ENCODE measurements around the gene TSKU.
"Not testable (repeated sequence)": the region's sequence is repeated elsewhere in the genome, so short reads cannot be mapped to it uniquely, and the experiment has no call there.

Gene TSKU

DNA sequence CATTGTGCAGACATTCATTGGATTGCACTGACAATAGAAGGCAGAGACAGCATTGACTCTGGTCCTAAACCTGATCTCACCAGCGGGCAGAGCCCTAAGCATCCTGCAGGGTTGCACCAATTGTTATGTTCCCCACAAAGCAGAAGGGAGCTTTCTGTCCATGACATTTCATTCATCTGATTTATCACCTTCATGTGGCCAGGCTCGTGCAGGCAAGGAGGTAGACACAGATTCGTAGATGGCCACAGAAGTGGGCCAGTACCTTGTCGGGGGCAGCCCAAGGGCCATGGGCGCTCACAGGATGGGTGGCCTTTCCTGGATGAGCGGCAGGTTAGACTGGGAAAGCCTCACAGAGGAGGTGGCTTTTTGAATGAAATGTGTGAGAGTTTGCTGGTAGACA lies 2.9 kb downstream of the TSKU start:
- no peak for DNase-seq (ENCODE audit: low spot score)
- TF ChIP-seq, protein P1, sequence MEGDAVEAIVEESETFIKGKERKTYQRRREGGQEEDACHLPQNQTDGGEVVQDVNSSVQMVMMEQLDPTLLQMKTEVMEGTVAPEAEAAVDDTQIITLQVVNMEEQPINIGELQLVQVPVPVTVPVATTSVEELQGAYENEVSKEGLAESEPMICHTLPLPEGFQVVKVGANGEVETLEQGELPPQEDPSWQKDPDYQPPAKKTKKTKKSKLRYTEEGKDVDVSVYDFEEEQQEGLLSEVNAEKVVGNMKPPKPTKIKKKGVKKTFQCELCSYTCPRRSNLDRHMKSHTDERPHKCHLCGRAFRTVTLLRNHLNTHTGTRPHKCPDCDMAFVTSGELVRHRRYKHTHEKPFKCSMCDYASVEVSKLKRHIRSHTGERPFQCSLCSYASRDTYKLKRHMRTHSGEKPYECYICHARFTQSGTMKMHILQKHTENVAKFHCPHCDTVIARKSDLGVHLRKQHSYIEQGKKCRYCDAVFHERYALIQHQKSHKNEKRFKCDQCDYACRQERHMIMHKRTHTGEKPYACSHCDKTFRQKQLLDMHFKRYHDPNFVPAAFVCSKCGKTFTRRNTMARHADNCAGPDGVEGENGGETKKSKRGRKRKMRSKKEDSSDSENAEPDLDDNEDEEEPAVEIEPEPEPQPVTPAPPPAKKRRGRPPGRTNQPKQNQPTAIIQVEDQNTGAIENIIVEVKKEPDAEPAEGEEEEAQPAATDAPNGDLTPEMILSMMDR (IDR thresholded peaks at IDR 0.05; ENCODE audit: extremely low read depth, missing control alignments): no peak

DNA sequence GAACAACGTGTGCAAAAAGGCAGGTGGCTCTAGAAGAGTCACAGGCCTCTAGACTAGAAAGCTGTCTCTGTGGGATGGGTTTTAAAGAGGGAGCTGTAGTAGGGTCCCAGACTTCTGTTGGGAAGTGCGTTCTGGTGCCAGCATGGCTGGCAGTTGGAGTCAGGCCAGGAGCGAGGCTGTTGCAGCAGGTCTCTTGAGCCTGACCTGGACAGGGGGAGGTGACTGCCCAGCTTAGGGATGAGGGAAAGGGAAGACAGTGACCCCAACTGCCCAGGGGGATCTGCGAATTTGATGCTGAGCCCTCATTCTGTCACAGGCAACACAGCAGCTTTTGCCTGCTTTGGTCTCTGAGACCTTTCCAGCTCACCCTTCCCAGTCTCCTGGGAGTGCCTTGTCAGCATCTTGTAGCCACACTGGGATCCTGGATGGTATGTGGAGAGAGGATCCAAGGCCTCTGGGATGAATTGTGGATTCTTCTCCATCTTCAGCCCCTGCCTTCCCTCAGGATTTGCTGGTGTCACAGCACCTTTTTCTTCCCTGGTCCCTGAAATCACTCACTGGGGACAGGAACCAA lies 3.4 kb downstream of the TSKU start:
- TF ChIP-seq, protein P1 (IDR thresholded peaks at IDR 0.05; ENCODE audit: extremely low read depth, missing control alignments): no peak
- no peak for DNase-seq (ENCODE audit: low spot score)

DNA sequence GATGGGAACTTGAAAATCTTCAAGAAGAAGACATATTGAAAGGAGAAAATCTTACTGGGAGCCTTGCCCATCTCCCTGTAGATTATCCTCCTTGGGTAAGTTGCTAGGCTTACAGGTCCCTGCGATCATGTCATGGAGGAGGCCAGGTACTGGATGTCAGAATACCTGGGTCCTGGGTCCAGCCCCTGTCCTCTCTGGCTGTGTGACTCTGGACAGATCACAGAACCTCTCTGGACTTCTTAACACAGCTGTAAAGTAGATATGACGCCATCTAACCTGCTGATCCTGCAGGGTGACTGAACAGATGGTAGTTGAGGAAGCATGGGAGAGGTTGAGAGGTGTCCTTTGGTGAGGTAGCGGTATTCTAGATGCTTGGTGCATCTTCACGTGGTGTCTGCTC lies 4.1 kb downstream of the TSKU start:
- TF ChIP-seq, protein P1 (IDR thresholded peaks at IDR 0.05; ENCODE audit: extremely low read depth, missing control alignments): no peak
- no peak for DNase-seq (ENCODE audit: low spot score)

DNA sequence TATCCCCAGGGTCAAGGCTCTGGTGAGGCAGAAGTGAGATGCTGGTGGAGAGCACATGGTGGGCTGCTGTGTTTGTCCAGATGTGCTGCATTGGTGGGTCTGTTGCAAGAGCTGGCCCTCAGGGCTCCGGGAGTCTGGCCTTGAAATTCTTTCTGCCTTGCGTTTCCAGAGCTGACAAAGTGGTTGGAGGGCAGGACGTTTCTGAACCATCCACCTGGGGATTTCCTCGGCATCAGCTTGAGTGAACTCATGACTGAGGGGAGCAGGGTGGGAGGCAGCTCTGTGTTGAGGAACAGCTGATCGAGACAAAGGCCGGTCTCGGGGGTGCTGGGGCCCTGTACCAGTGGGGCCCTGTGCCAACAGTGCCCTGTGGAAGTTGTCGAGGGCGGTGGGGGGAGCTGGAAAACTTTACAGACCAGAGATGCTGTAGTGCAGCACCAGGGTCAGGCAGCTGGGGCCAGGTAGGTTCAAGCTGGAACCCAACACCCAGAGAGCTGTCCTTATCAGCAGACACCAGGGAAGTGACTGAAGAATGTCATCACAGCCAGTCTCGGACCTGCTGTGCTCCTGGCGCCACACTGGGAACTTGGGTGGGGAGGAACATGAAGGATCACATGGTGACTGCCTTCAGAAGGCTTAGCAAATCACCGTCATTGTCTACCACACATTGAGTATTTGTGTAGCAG lies 4.9 kb downstream of the TSKU start:
- TF ChIP-seq, protein P1 (IDR thresholded peaks at IDR 0.05; ENCODE audit: extremely low read depth, missing control alignments): no peak
- DNase-seq (ENCODE audit: low spot score): no peak

DNA sequence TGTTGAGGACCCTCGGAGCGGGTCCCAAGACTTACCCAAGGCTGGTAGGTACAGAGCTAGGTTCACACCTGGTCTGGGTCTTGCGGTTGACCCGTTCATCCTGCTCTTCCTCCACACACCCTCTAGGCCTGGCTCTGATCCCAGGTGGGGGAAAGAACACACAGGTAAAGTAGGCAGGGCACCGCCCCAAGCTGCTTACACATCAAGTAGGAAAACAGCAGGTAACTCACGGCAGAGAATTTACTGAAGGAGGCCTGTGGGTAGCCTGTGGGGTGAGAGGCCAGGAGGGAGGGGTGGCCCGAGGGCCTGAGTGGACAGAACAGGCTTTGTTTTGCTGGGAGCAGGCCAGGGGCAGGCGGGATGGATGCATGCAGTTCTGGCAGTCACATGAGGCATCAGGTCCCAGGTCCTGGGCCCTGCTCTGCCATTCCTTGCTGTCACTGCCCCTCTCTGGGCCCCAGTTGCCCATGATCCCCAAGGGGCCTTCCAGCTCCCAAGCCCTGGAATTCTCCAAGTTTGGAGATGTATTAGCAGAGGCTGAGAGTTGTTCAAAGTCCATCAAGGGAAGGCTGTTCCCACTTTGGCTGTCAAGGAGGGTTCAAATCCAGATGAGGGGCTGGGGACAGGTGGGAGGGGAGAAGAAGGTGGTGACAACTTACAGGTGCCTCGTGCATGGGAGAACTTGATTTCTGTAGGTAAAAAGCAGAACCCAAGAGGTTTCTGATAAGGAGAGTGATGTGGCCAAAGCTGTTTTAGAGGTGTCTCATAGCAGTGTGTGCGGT lies 5.7 kb downstream of the TSKU start:
- TF ChIP-seq, protein P1 (IDR thresholded peaks at IDR 0.05; ENCODE audit: extremely low read depth, missing control alignments): no peak
- no peak for DNase-seq (ENCODE audit: low spot score)

DNA sequence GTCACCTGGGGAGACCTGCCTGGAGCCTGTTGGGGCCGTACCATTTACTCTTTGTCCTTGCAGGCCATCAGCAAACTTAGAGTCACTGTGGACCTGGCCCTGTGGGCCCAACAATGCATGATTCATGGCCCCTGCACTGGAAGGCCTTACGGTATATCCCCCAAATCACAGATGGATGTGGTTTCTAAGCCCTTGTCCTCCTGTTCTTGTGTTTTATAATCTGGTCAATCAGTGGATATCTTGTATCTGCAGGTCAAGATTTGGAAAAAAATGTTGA lies 6.2 kb downstream of the TSKU start:
- DNase-seq (ENCODE audit: low spot score): no peak
- TF ChIP-seq, protein P1 (IDR thresholded peaks at IDR 0.05; ENCODE audit: extremely low read depth, missing control alignments): no peak

DNA sequence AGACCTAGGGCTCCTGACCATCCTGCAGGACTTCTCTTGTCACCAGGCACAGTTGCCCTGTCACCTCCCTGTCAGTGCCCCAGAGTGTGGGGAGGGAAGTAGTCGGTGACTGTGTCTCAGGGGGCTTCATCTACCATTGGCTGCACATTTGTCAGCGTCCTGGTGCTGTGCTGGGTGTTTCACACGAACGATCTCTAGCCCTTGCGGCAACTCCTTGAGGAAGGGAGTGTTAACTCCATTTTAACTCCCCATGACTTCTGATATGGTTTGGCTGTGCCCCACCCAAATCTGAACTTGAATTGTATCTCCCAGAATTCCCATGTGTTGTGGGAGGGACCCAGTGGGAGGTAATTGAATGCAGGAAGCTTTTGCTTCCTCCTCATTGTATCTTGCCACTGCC lies 7.1 kb downstream of the TSKU start:
- no peak for DNase-seq (ENCODE audit: low spot score)
- TF ChIP-seq, protein P1 (IDR thresholded peaks at IDR 0.05; ENCODE audit: extremely low read depth, missing control alignments): no peak

DNA sequence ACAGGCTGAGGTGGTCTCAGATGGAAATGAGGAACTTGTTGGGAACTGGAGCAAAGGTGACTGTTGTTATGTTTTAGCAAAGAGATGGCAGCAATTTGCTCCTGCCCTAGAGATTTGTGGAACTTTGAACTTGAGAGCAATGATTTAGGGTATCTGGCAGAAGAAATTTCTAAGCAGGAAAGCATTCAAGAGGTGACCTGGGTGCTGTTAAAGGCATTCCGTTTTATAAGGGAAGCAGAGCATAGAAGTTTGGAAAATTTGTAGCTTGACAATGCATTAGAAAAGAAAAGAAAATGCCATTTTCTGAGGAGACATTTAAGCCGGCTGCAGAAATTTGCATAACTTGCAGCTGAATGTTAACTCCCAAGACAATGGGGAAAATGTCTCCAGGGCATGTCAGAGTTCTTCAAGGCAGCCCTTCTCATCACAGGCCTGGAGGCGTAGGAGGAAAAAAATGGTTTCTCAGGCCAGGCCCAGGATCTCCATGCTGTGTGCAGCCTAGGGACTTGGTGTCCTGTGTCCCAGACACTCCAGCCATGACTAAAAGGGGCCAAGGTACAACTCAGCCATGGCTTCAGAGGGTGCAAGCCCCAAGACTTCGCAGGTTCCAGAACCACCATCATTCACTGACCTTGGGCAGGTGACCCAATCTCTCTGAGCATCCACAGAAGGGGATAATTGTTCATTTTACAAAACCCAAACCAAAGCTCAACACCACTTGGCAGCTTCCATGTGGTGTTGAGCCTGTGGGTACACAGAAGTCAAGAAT lies 8.0 kb downstream of the TSKU start:
- DNase-seq (ENCODE audit: low spot score): not testable (repeated sequence)

Data from GM20000 (cell line).